ENCODE measurements around the gene LASP1NB.

- TF ChIP-seq POLR2A (IDR thresholded peaks at IDR 0.05; ENCODE audit: low read length) (no peak), GATA1 (IDR thresholded peaks at IDR 0.05; ENCODE audit: low read depth, low read length) (no peak)
These were observed 42.5 kb upstream of the LASP1NB start for GRCh38 chr17:38882870-38883269.

All from erythroblast (primary cell).